K562 (cell line): ENCODE results near the gene TRAF1. TPM values are rescaled to one million over a fixed set of nuclear protein-coding genes. Genes with fewer than 3 reads are reported as not detected.

Experiments
- FOXJ3 ChIP-seq: sonication (generic); formaldehyde crosslinking; IDR thresholded peaks from 2 replicates; pipeline ENCODE4 v1.4.0; 2020; ENCODE audit warnings: mild to moderate bottlenecking, missing genetic modification reagents
- REST ChIP-seq, 2 experiments: fragments of 450-650 bp; formaldehyde crosslinking in 1 of 2; IDR thresholded peaks; 2 replicates each; pipeline versions ENCODE4 v1.4.0 to v1.6.1; 2014 to 2020; ENCODE audit warnings: mild to moderate bottlenecking in 2 of 2, borderline replicate concordance in 1 of 2, low read depth in 1 of 2
- polyA plus RNA-seq, 8 experiments: library from polyadenylated mRNA; depleted of rRNA in 4 of 8; stranded (reverse) in 5 of 8; unstranded in 3 of 8; fragments of >200 nt; fragmentation: Nextera tagmentation in 2 of 8; fragmentation: Illumina TruSeq in 1 of 8; extraction: Ambion mirVana in 2 of 8; extraction: Trizol in 1 of 8; gene quantifications; 2 replicates each; pipeline versions ENCODE4 v1.2.1 to v1.2.3, GENCODE V29; 2011 to 2014; ENCODE audit warnings: inconsistent platforms in 1 of 8, missing spikeins in 1 of 8
- total RNA-seq, 7 experiments: library from RNA; depleted of rRNA in 6 of 7; stranded (reverse); fragments of >200 nt in 6 of 7; fragmentation: Illumina TruSeq in 2 of 7; extraction: Trizol in 2 of 7; gene quantifications; 2 replicates each; pipeline versions ENCODE4 v1.2.1 to v1.2.3, GENCODE V29; 2011 to 2021; ENCODE audit warnings: low replicate concordance in 1 of 7

TRAF1 gene
- total and polyA plus RNA-seq, 9 of the 15 experiments (the other 6 are each of a cell fraction or from before 2014, with no cell fraction given), result 0.01 to 1.1 (median 0.04) TPM; not detected in 2

DNA sequence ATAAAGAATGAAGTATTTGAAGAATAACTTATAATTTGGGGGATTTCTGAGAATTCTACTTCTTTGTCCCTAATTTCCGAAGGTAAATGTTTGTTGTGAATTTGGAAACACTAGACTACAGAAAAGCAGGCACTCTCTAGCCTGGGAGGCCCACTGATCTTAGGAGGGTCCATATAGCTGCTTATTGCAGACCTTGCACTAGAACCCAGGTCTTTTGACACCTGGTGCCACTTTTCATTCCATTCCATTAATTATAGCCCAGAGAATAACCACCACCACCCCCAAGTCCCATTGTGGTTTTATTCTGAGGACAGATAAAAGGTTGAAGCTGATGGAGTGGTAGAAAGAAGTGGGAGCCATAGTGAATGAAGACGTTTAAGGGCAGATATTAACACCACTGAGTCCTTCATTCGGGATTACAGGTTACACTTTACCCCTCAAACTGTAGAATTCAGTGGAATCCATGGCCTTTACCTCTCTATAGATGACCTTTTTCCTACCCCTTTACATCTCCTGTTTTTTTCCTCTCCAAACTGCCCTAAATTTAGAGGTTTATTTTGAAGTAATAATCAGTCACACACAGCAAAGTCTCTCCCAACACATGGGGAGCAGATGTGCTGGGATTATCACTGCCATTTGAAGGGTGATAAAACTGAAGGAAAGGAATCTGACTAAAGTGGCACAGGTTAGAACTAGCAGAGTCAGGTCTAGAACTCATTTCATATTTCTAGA lies 71.8 kb downstream of the TRAF1 start (continued):
- TF ChIP-seq REST (IDR thresholded peaks at IDR 0.05; ENCODE audit: borderline replicate concordance) (no peak), REST (CRISPR knock-in tag; IDR thresholded peaks at IDR 0.05; ENCODE audit: low read depth) (no peak), FOXJ3 (CRISPR knock-in tag) (peak; percentile 50; the same call in 1 of the 2 replicates)
